ENCODE results near the gene UBE2E1.

UBE2E1 gene

DNA sequence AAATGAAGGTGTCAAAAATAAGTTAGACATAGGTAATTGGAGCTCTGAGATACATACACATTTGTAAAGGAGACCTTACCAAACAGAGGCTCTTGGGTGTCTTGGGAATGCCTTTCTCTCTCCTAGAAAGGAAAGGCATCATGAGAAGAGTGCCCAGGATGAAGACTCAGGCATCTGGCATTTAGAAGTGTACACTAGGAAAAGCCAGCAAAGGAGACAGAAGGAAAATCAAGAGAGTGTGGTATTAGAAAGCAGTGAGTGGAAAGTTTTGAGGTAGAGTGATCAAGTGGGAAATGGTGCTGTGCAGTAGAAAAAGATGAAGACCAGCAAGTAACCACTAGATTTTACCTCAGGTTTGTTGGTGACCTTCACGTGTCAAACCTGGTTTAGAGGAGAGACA is 16.1 kb downstream of the UBE2E1 start:
- DNase-seq (ENCODE audit: low read depth) = no peak

DNA sequence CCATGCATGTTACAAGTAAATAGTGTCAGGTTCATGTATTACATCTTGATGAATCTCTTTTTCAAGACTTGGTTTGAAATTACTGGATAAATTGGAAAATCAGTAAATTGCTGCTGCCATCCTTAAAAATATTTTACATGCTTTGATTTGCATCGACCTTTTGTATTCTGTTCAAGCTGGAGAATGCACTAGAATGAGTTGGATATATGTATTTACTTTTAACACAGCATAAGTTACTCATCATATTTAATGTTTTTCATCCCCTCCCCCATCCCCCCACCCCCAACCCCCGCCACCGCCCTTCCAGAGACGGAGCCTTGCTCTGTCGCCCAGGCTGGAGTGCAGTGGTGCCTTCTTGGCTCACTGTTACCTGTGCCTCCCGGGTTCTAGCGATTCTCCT is 16.8 kb downstream of the UBE2E1 start:
- DNase-seq (ENCODE audit: low read depth) = no peak

DNA sequence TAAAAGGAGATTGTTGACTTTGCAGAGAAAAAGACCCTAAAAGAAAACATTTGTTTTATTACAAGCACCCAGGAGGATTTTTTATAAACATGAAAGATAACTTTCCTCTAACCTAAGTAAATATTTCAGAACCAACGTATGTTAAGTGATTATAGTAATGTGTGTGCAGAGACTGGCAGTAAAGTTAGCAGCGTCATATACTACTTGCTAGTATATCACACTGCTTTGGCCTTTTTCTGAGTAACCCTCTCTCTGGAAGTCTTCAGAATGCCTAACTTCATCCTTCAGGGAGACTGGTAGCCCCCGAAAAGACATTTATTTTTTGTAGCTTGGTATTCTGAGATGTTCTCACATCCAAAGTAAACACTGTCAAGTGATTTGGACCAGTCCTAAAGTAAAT is 17.9 kb downstream of the UBE2E1 start:
- DNase-seq (ENCODE audit: low read depth) = no peak

DNA sequence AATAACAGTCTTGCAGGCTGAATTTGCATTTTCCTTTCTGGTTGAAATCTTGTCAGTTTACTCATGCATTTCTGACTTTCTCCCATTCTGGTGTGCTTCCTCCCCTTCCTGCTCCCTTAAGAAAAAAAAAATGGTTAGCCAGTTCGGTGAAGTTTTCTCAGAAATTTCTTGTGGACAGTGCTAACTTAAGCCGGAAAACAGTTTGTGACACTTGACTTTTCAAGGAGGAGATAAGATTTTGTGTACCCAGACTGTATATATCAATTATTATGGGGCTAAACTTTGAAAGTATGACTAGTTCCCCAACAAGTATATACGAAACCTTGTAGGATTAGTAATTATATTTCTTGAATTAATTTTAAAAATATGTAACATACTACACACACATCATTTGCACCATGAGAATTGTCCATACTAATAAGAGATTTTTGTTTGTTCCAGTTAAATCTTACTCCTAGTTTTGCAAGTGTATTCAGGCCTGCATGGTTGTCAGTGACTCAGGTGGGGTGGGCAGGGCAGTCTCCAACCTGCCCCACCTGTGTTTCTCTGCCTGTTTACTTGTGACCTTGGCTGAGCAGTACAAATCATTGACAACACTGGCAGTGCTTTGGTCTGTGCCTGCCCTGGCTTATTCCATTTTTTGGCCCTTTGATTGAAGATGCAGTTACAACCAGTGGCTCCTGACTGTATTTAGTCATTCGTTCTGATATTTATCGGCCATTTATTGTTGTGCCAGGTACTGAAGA is 19.1 kb downstream of the UBE2E1 start:
- no peak for DNase-seq (ENCODE audit: low read depth)

DNA sequence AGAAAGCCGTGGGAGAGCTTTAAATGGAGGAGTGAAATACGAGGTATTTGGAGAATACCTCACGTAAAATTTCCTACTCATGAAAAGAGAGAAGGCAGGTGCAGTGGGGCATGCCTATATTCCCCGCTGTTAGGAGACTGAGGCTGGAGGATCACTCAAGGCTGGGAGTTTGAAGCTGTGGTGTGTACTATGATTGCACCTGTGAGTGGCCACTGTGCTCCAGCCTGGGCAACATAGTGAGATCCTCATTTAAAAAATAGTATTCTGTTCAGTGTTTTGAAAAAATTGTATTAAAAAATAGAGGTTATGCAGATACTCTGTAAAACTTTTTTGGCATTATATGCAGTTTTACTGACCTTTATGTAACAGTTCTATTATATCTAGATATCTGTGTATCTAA is 20.0 kb downstream of the UBE2E1 start:
- no peak for DNase-seq (ENCODE audit: low read depth)

DNA sequence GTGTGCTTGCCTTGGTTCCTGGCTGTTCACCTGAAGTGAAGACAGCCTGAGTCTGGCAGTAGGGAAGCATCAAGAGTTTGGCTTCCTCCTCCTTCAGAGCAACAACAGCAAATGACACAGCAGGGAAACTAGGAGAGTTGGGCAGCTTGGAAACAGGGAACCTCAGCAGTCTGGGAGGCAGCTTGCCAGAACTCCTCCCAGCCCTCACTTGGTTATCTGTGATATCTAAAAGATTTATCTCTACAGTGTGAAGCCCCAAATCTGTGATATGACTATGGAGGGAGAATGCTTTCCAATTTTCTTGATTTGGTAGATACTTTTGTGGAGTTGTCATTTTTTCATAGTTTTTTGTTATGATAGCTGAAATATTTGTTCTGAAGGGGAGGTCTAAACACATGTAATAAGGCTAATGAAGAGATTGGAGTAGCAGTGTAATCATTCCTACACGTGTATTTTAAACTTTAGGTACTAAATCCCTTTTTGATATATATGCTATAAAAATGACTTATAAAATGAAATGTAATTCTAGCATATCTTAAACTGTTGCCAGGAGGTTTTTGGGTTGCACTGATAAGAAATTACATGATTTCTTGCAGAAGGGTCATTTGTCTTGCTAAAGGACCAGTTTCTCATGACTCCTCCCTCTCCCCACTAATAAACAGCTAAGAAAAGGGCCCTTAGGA is 20.8 kb downstream of the UBE2E1 start:
- DNase-seq (ENCODE audit: low read depth) = no peak

DNA sequence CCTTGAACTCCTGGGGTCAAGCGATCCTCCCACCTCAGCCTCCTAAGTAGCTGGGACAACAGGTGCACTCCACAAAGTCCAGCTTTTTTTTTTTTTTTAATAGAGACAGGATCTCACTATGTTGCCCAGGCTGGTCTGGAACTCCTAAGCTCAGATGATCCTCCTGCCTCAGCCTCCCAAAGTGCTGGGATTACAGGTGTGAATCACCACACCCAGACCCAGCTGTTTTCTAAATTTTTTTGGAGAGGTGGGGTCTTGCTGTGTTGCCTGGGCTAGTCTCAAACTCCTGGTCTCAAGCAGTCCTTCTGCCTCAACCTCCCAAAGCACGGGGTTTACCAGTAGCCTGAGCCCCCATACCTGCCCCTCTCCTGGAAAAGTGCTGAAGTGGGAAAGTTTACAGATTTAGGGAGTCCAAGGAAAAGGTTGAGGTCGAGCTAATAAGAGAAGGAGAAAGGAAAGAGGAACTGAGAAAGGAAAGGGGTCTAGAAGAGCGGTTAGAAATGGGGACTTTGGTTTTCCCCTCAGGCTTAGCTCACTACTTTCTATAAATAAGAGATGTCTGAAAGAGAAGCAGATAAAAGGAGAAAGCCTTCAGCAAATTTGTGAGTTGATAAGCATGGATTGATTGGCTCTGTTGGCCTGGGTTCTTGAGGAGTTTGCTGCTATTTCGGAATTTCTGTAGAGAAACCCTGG is 23.6 kb downstream of the UBE2E1 start:
- no peak for DNase-seq (ENCODE audit: low read depth)

DNA sequence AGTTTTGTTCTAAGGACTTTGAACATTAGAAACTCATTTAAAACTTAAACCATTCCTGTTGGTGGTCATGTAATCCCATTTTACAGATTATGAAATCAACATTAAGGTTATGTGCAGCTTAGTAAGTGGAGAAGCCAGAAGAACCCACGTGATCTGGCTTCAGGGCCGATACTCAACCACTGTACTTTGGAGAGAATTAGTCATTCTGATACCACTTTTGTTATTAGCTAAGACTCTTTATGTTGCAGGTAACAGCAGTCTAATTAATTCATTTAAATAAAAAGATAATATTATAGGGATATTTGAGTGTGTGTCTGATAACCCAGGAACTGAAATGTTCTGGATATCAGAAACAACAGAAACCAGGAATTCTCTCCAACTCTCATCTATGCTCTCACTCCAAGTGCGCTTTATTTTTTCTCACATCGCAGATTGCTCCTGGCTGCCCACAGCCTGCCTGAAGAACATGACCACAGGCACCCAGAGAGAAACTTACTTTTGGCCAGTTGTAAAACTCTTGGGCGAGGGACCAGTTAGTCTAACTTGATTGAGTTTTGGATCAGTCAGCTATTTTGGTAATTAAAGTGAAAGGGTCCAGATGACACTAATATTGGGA is 25.2 kb downstream of the UBE2E1 start:
- no peak for DNase-seq (ENCODE audit: low read depth)

DNA sequence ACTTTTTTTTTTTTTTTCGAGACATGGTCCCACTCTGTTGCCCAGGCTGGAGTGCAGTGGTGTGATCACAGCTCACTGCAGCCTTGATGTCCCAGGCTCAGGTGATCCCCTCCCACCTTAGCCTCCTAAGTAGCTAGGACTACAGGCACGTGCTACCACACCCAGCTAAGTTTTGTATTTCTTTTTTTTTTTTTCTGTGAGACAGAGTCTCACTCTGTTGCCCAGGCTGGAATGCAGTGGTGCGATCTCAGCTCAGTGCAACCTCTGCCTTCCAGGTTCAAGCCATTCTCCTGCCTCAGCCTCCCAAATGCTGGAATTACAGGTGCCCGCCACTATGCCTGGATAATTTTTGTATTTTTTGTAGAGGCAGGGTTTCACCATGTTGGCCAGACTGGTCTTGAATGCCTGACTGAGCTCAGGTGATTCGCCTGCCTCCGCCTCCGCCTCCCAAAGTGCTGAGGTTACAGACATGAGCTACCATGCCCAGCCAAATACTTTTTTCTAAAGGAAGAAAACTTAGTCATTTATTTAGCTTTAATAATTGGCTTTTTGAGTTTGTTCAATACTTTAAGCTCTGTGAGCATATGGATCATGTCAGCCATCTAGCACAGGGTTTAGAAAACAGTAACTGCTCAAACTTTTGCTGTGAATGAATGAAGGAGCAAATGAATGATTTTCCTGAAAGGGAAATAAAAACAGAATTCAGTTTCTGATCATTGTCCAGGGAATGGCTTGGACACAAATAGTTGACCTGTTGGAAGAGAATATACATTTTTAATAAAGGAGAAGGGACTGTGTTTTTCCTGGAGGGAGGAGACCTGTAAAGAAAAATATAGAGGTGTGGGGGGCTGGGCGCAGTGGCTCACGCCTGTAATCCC is 26.0 kb downstream of the UBE2E1 start:
- no peak for DNase-seq (ENCODE audit: low read depth)

DNA sequence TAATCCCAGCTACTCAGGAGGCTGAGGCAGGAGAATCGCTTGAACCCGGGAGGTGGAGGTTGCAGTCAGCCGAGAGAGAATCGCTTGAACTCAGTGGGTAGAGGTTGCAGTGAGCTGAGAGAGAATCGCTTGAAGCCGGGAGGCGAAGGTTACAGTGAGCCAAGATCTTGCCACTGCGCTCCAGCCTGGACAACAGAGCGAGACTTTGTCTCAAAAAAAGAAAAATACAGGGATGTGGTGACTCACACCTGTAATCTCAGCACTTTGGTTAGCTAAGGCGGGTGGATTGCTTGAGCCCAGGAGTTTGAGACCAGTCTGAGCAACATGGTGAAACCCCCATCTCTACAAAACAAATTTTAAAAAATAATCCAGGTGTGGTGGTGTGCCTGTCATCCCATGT is 26.8 kb downstream of the UBE2E1 start:
- no peak for DNase-seq (ENCODE audit: low read depth)

DNA sequence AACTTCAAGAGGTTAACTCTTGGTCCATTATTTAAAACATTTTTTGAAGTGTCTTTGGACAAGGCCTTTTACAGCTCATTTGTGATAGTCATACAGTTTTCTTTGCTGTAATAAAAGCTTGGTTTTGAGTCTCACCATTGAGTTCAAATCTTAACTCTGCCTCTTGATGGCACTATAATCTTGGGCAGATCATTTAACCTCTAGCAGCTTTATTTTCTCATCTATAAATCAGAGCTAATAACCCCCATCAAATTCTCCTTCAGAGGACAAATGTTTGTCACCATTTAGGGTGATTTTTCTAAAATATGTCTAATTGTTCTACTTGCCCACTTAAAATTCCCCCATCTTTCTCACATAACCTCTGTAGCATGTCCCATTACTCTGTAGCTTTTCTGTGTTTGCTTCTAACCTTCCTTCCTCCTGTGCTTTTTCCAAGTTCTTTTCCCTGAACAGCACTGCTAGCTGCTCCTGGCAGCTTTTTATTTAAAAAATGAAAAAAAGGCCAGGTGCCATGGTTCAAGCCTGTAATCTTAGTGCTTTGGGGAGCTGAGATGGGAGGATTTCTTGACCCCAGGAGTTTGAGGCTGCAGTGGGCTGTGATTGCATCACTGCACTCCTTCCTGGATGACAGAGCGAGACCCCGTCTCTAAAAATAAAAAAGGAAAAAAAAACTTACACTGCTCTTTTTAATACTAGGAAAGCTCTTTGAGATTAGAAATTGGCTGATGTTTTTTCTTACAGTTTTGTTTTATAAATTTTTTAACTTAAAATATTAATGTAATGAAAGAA is 28.5 kb downstream of the UBE2E1 start:
- no peak for DNase-seq (ENCODE audit: low read depth)

DNA sequence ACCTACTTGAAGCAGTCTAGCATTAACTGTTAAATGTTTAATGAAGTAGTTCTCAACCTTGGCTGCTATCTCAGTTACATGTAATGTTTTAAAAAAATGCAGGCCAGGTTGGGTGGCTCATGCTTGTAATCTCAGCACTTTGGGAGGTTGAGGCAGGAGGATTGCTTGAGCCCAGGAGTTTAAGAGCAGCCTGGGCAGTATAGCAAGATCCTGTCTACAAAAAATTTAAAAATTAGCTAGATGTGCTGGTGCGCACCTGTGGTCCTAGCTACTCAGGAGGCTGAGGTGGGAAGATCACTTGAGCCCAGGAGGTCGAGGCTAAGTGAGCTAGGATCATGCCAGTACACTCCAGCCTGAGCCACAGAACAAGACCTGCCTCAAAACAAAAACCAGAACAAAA is 29.3 kb downstream of the UBE2E1 start:
- DNase-seq (ENCODE audit: low read depth) = no peak

DNA sequence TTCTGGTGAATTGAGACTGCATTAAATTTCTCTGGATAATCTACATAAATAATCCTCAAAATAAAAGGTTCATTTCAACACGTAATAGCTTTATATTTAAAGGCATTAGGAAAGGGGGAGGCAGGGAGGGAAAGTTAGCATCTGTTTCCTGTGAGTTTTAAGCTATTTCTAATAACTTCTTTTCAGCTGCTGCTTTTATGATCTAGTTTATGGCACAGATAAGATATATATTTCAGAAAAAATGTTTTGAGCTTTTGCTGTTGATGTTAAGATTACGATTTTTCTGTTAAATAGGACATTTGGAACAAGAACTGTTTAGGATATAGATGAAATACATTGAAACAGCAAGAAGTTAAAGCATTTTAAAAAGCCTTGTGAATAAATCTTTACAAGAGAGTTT is 30.0 kb downstream of the UBE2E1 start:
- no peak for DNase-seq (ENCODE audit: low read depth)

DNA sequence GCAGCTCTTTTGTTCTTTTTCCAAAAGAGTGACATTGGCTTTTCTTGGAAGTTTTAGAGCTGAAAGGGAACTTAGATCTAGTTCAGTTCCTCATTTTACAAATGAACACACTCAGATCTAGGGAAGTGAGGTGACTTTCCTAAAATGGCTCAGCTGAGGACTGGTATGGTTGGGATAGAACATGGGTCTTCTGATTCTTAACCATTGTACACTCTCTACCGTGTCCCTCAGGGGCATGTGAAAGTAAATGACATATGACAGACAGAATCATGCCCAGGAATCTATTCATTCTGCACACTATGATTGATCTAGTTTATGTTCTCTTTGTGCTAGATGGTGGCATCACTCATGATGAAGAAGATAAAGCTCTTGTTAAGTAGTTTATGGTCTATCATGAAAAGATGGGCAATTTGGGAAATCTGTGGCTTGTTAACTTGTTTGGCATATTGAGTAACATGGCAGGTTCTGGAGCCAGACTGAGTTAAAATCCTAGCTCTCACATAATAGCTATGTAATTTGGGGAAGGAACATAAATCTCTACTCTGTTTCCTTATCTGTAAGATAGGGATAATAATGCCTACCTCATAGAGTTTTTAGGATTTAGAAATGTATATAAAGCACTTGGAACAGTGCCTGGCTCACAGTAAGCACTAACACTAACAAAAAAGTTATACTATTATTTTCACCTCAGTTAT is 30.9 kb downstream of the UBE2E1 start:
- no peak for DNase-seq (ENCODE audit: low read depth)

DNA sequence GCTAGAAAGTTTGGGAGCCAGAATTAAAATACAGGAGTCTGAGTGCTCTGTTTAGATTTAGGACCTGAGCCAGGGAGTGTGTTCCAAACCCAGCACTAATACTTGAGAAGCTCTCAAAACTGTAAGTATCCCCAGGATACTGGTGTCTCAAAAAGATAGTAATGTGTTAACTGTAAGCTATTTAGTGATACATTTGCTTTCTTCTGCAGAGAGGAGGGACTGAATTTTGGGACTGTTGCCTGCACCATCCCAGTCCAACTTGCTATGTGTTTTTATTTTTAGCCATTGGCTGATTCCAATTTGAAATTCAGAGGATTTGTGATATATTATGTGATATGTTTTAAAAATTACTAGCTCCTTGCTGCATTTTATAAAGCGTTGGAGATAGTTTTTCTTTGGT is 31.5 kb downstream of the UBE2E1 start:
- no peak for DNase-seq (ENCODE audit: low read depth)

DNA sequence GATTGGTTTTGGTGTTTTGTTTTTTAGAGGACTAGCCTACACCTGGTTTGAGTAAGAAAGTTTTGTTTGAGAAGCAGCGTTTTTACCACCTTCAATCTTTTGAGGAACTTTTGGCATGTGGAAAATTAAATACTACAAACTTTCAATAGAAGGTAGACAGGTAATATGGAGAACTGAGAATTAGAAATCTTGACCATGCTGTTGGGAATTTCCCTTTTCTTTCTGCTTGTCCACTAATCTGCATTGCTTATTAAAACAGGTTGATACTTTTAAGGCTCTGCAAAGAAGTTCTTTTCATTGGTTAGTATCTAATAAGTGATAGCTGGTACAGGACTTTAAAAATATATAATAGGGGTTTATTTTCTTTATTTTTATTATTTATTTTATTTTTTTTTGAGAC is 31.9 kb downstream of the UBE2E1 start:
- no peak for DNase-seq (ENCODE audit: low read depth)

DNA sequence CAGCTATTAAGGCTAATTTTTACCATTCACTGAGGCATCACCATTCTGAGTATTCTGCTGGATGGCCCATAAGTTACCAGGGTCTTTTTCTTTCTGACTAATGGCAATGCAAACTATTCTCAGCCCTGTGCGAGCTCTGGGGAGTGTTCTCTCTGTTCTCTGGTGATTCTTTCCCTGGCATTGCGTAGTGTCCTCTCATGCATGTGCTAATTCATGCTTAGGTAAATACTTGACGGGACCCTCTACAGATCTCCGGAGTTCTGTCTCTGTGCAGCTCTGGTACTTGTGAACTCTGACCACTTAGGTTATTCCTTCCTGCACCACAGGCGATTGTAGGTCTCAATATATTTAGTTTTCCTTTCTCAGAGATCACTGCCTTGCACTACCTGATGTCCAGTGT is 34.8 kb downstream of the UBE2E1 start:
- no peak for DNase-seq (ENCODE audit: low read depth)

DNA sequence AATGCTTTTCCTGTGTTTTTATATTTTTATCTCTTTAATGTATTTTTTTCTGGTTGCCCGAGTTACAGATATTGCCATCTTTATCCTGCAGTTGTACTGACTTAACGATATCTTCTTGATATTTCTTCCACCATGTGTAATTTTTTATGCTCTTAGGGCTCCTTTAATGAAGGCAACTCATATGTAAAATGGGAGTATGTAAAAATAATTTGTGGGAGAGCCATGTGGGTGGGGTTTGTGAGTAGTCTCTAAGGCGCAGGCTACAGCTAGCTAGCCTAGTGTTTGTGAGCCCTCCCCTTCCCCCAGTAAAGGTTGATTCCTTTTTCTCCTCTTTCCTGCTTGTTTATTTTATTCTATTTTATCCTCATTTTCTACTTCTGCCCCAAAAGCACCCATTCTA is 38.1 kb downstream of the UBE2E1 start:
- no peak for DNase-seq (ENCODE audit: low read depth)

DNA sequence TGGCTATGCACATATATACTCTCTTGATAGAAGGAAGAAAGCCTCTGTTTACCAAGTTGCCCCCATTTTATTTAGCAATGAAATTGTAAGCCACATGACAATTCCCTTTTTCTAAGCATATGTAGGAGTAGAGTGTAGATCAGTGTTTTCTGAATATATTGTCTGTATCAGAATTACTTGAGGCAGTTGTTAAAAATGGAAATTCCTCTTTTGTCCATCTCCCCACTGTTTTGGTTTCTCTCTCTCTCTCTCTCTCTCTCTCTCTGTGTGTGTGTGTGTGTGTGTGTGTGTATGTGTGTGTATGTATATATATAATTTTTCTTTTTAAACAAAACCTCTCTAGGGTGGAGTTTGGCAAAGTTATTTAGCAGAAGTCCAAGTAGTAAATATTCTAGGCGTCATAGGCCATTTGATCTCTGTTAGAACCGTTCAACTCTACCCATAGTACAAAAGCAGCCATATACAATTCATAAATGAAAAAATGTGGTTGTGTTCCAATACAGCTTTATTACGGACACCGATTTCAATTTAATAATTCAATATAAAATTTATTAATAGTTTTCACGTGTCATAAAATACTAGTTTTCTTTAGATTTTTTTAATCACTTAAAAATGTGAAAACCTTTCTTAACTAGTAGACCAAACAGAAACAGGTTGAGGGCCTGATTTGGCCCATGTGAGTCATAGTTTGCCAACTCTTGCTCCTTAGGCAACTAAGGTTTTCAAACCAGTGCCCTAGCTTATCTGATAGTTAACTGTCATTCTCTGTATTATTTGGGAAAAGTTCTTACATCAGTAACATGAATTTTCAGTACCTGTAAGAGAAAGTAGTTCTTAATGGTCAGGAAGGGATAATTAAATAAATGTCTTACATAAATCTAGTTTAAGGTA is 39.8 kb downstream of the UBE2E1 start:
- no peak for DNase-seq (ENCODE audit: low read depth)

Data from fibroblast of the conjunctiva (primary cell).